Measurements from ENCODE around the gene FBXO21.

DNA sequence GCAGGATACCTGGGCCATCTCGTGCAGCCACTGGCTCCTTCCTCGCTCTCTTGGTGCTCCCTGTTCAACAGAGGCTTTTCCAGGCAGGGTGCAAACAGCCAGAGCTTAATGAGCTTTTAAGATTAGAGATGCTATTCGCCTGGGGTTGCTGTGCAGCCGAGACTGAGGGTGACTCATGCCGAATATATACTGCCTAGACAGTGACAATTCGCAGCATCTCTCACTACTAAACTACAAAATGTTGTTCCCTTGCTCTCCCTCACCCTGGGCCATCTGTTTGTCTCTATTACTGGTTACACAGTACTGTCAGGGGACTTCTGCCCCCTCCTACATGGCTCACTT, 65.0 kb downstream of the FBXO21 start:
- no peak for TF ChIP-seq POLR2AphosphoS5 (IDR thresholded peaks at IDR 0.05)
- no peak for TF ChIP-seq CTCF (IDR thresholded peaks at IDR 0.05)

All from upper lobe of left lung (tissue), 4 donors.